HG03342 (cell line): ENCODE data around the gene SPATS1.
"Not testable (repeated sequence)": the region's sequence is repeated elsewhere in the genome, so short reads cannot be mapped to it uniquely, and the experiment has no call there.

Experiments
- ATAC-seq: cut with Tn5 transposase; IDR thresholded peaks from one replicate; pipeline ENCODE4 v1.9.1; 2021; ENCODE audit warnings: mild to moderate bottlenecking, moderate library complexity; ENCODE audit not compliant: unreplicated experiment

The SPATS1 gene

GRCh38 chr6:44339763-44340625 lies 2.5 kb upstream of the SPATS1 start:
- no peak for ATAC-seq

- no peak for ATAC-seq
Measured at GRCh38 chr6:44341095-44341890, 1.2 kb upstream of the SPATS1 start.

- ATAC-seq: no peak
Measured at GRCh38 chr6:44342052-44342451, 398 bp upstream of the SPATS1 start.

- not testable (repeated sequence) for ATAC-seq
Measured at GRCh38 chr6:44346818-44347217, 4.4 kb downstream of the SPATS1 start.

- no peak for ATAC-seq
Measured at GRCh38 chr6:44349904-44350649, 7.6 kb downstream of the SPATS1 start.

- not testable (repeated sequence) for ATAC-seq
Measured at GRCh38 chr6:44350650-44350994, 8.2 kb downstream of the SPATS1 start.

- ATAC-seq: no peak
Measured at GRCh38 chr6:44352259-44352658, 9.8 kb downstream of the SPATS1 start.

GRCh38 chr6:44353336-44353735 lies 10.9 kb downstream of the SPATS1 start:
- ATAC-seq: no peak

GRCh38 chr6:44355640-44356039 lies 13.2 kb downstream of the SPATS1 start:
- no peak for ATAC-seq

GRCh38 chr6:44356487-44356886 lies 14.0 kb downstream of the SPATS1 start:
- ATAC-seq: no peak

GRCh38 chr6:44359973-44360372 lies 17.5 kb downstream of the SPATS1 start:
- ATAC-seq: no peak

- ATAC-seq: no peak
Measured at GRCh38 chr6:44361947-44362346, 19.5 kb downstream of the SPATS1 start.

- no peak for ATAC-seq
Measured at GRCh38 chr6:44363377-44363926, 21.0 kb downstream of the SPATS1 start.

- ATAC-seq: no peak
Measured at GRCh38 chr6:44366781-44367180, 24.3 kb downstream of the SPATS1 start.

- no peak for ATAC-seq
Measured at GRCh38 chr6:44367681-44368080, 25.2 kb downstream of the SPATS1 start.

GRCh38 chr6:44373051-44373450 lies 30.6 kb downstream of the SPATS1 start:
- ATAC-seq: no peak

- no peak for ATAC-seq
Measured at GRCh38 chr6:44373787-44374186, 31.3 kb downstream of the SPATS1 start.

GRCh38 chr6:44375071-44375470 lies 32.6 kb downstream of the SPATS1 start:
- ATAC-seq: no peak

- ATAC-seq: no peak
Measured at GRCh38 chr6:44377484-44377883, 35.0 kb downstream of the SPATS1 start.

GRCh38 chr6:44377971-44378370 lies 35.5 kb downstream of the SPATS1 start:
- no peak for ATAC-seq

GRCh38 chr6:44381739-44382138 lies 39.3 kb downstream of the SPATS1 start:
- ATAC-seq: no peak
